MCF 10A (cell line): ENCODE results near the gene HYPK. TPM values are rescaled to one million over a fixed set of nuclear protein-coding genes. Genes with fewer than 3 reads are reported as not detected.

Experiments
- BruUV-seq: library from RNA; stranded (reverse); fragments of 400-500 nt; replicated peaks from 2 replicates; lab custom pipeline; 2021; lab: Mats Ljungman, UMichigan
- CTCF ChIA-PET: fragments of 300-600 bp; sonication (Branson Sonifier 250); formaldehyde crosslinking; extraction: SDS; loops from one replicate; lab custom pipeline; 2021; ENCODE audit warnings: antibody characterized with exemption, inconsistent platforms; lab: Yijun Ruan, JAX
- POLR2A ChIA-PET: fragments of 300-600, 350-650 bp; sonication (Branson Sonifier 250); formaldehyde crosslinking; extraction: SDS; loops from one replicate; lab custom pipeline; 2020; ENCODE audit warnings: antibody characterized with exemption, inconsistent platforms; lab: Yijun Ruan, JAX
- DNase-seq: peaks from one replicate; pipeline ENCODE4 v3.0.0-alpha.2; 2018; ENCODE audit not compliant: unreplicated experiment
- H3K27ac Mint-ChIP-seq: one replicate; pipeline ENCODE4 v1.8.0; 2022; ENCODE audit warnings: mild to moderate bottlenecking, low read depth, mixed read lengths; ENCODE audit not compliant: unreplicated experiment
- H3K27me3 Mint-ChIP-seq: one replicate; pipeline ENCODE4 v1.8.0; 2022; ENCODE audit warnings: mixed read lengths; ENCODE audit not compliant: insufficient read depth, unreplicated experiment
- H3K36me3 Mint-ChIP-seq: one replicate; pipeline ENCODE4 v1.8.0; 2022; ENCODE audit warnings: mild to moderate bottlenecking, moderate library complexity, mixed read lengths; ENCODE audit not compliant: insufficient read depth, unreplicated experiment
- H3K4me1 Mint-ChIP-seq: one replicate; pipeline ENCODE4 v1.8.0; 2022; ENCODE audit warnings: mixed read lengths; ENCODE audit not compliant: insufficient read depth, unreplicated experiment
- H3K4me3 Mint-ChIP-seq: one replicate; pipeline ENCODE4 v1.8.0; 2022; ENCODE audit warnings: mild to moderate bottlenecking, moderate library complexity, mixed read lengths; ENCODE audit not compliant: unreplicated experiment
- H3K9me3 Mint-ChIP-seq: one replicate; pipeline ENCODE4 v1.8.0; 2022; ENCODE audit warnings: mixed read lengths; ENCODE audit not compliant: unreplicated experiment
- intact Hi-C: fragments of 100-400 bp; cut with micrococcal nuclease; formaldehyde crosslinking; loops from 2 replicates; pipeline ENCODE4 v1.14.1; 2022
- total RNA-seq: library from RNA; stranded (reverse); gene quantifications from 2 replicates; pipeline ENCODE4 v1.2.3, GENCODE V29; 2022
- TF ChIP-seq, protein P1 (sequence below): fragments of 200-600 bp; IDR thresholded peaks from one replicate; pipeline ENCODE4 v1.8.0; 2022; ENCODE audit warnings: antibody characterized with exemption, mild to moderate bottlenecking; ENCODE audit not compliant: unreplicated experiment

HYPK gene
- total RNA-seq, 1 experiment from 2014 or later, result 31.1 TPM

DNA sequence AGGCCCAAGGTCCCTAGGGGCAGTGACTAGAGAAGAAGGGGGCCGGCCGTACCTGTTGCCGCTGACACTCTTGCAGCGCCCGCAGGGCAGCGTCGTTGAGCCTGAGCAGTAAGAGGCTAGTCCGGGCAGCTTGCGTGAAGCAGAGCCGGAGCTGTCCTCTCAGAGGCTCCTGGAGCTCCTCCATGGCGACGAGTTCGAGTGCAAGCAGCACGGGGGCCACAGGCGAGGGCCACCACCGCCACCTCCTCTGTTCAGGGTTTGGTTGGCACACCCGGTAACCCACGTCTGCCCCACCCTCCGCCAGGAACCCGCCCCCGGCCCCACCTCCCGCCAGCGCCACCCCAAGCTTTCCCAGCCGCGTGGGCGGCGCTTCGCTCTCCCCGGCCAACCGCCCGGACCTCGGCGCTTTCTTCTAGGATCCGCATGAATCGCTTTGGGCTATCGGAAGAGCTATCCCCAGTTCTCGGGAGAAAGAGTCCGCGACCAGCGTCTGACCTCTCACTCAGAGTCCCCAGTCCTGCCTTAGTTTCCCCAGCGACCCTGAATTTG lies 23.6 kb upstream of the HYPK start, which contains the start of gene ELL3:
Gene ELL3, minus strand, starts transcription at position 249 of the 549 bp plus-strand sequence. Its CDS starts 65 bp downstream, at position 184.
- peak within 1 kb of the TSS; percentile 89 for H3K27ac Mint-ChIP-seq
- H3K36me3 Mint-ChIP-seq, result peaks cover 35% of the 10 kb centered on the region
- ChIA-PET POLR2A (interaction anchor here (1.0 to 7.9 kb wide), 14 partner anchors 9 to 336 kb away, joined by 3 to 162 read pairs (median 8); partner anchors contain the start of genes HYPK, MFAP1, PDIA3 and SERF2), CTCF (interaction anchor here (0.5 to 4.5 kb wide), 10 partner anchors 10 to 317 kb away, joined by 3 to 40 read pairs (median 4); partner anchors contain the start of genes MFAP1 and SERF2)
- H3K27me3 Mint-ChIP-seq, result no peaks in the 10 kb centered on the region
- intact Hi-C loops, result loop anchor here (1.0 kb wide), 1 partner anchor 335 kb away; no protein-coding TSS in a partner anchor
- TF ChIP-seq, protein P1, sequence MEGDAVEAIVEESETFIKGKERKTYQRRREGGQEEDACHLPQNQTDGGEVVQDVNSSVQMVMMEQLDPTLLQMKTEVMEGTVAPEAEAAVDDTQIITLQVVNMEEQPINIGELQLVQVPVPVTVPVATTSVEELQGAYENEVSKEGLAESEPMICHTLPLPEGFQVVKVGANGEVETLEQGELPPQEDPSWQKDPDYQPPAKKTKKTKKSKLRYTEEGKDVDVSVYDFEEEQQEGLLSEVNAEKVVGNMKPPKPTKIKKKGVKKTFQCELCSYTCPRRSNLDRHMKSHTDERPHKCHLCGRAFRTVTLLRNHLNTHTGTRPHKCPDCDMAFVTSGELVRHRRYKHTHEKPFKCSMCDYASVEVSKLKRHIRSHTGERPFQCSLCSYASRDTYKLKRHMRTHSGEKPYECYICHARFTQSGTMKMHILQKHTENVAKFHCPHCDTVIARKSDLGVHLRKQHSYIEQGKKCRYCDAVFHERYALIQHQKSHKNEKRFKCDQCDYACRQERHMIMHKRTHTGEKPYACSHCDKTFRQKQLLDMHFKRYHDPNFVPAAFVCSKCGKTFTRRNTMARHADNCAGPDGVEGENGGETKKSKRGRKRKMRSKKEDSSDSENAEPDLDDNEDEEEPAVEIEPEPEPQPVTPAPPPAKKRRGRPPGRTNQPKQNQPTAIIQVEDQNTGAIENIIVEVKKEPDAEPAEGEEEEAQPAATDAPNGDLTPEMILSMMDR, result no peak
- H3K4me3 Mint-ChIP-seq, result peak within 1 kb of the TSS; percentile 85
- no peaks in the 10 kb centered on the region for H3K9me3 Mint-ChIP-seq
- DNase-seq, result peak; percentile 88
- H3K4me1 Mint-ChIP-seq, result peaks cover 15% of the 10 kb centered on the region
- BruUV-seq, result no TSS peak

DNA sequence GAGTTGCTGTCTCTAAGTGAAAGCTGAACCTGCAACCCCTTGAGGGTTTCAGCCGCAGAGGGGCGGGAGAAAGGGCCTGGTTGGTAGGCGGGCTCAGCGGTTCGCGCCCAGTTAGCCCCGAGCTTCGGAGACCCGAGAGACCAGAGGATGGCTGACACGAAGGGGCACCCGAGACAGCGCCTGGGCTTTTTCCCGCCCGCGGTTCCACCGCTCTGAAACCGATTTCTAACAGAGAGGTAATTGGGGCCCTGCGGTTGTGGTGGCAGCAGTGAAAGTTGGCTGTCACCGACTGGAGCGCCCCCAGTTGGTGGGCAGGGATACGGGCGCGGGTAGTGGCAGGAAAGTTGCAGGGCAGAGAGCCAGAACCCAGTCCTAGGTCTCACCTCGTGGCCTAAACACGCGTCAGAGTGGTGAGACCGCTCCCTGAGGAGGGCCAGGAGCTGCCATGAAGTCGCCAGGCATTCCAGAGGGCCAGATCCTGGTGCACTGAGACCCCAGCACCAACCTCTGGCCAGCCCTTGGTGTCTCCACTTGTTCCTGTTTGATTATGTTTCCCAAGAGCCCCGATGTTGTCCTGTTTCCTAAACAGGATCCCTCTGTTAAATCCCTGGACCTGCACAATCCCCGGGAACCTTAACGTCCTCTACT lies 23.0 kb upstream of the HYPK start:
- Mint-ChIP-seq H3K36me3 (peaks cover 29% of the 10 kb centered on the region), H3K9me3 (no peaks in the 10 kb centered on the region), H3K4me1 (peaks cover 12% of the 10 kb centered on the region), H3K27me3 (no peaks in the 10 kb centered on the region), H3K27ac (peak overlapping the region; percentile 89), H3K4me3 (peak overlapping the region; percentile 85)
- ChIA-PET CTCF (interaction anchor here (0.6 to 4.5 kb wide), 11 partner anchors 9 to 512 kb away, joined by 3 to 40 read pairs (median 4); partner anchors contain the start of gene SERF2), POLR2A (interaction anchor here (1.0 to 7.9 kb wide), 13 partner anchors 8 to 336 kb away, joined by 3 to 162 read pairs (median 8); partner anchors contain the start of genes HYPK, MFAP1, PDIA3 and SERF2)
- intact Hi-C loops, result loop anchor here (1.0 kb wide), 1 partner anchor 336 kb away; no protein-coding TSS in a partner anchor
- TF ChIP-seq, protein P1, result peak; percentile 89
- BruUV-seq, result TSS peak; percentile 5
- peak; percentile 79 for DNase-seq

DNA sequence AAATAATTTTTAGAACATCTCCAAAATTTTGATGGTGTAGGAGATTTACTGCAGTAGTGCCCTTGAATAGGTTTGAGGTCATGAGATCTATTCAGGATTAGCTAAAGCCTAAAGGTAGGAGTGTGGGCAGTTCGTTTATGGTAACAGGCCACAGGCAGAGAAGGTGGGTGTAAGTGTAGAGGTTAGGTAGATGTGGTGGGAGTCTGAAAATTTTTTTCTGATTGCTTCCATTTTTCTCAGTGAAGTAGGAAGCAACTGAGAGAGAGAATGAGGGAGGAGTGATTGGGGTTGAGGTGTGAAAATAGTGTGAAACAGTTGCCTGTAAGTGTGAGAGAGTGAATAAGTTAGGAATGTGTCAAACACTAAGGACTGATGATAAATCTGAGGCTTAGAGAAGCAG lies 21.4 kb upstream of the HYPK start:
- POLR2A ChIA-PET, result interaction anchor here (0.7 to 7.9 kb wide), 2 partner anchors 15 to 114 kb away, joined by 5 to 162 read pairs; partner anchors contain the start of genes HYPK, SERF2 and SERINC4
- CTCF ChIA-PET, result interaction anchor here (0.5 to 1.3 kb wide), 3 partner anchors 9 to 1384 kb away, joined by 3 read pairs; no protein-coding TSS in a partner anchor
- Mint-ChIP-seq H3K4me1 (peaks cover 12% of the 10 kb centered on the region), H3K27me3 (no peaks in the 10 kb centered on the region), H3K27ac (no peak overlapping the region), H3K36me3 (peaks cover 14% of the 10 kb centered on the region), H3K9me3 (no peaks in the 10 kb centered on the region), H3K4me3 (no peak overlapping the region)
- intact Hi-C loops, result no loop called here
- DNase-seq, result no peak
- TF ChIP-seq, protein P1, result no peak
- BruUV-seq, result no TSS peak
